SK-N-DZ (cell line): Measurements from ENCODE around the gene GPR39.

ENCODE experiments used
- DNase-seq: peaks from one replicate; pipeline ENCODE4 v3.0.0-alpha.2; 2015; ENCODE audit warnings: low spot score

GPR39 gene

GRCh38 chr2:132598536-132598935 is 181.9 kb downstream of the GPR39 start:
- DNase-seq: no peak

- DNase-seq: no peak
Measured at GRCh38 chr2:132599556-132599955, 183.0 kb downstream of the GPR39 start.

DNA sequence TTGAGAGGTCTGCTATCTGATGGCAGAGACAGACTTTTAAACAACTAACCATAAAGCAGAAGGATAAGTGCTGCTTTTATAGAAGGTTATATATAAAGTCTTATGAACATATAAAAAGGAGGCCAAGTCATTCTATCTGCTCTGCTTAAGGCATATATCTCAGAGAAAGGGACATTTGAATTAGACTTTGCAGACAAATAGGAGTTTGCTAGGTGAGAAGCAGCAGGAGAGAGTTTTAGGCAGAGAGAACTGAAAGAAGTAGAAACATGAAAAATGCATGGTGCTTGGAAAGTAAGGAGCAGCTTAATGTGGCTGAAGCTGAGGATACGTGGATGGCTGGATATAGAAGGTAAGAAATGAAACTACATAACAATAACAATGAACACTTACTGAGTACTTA is 188.0 kb downstream of the GPR39 start:
- no peak for DNase-seq

DNA sequence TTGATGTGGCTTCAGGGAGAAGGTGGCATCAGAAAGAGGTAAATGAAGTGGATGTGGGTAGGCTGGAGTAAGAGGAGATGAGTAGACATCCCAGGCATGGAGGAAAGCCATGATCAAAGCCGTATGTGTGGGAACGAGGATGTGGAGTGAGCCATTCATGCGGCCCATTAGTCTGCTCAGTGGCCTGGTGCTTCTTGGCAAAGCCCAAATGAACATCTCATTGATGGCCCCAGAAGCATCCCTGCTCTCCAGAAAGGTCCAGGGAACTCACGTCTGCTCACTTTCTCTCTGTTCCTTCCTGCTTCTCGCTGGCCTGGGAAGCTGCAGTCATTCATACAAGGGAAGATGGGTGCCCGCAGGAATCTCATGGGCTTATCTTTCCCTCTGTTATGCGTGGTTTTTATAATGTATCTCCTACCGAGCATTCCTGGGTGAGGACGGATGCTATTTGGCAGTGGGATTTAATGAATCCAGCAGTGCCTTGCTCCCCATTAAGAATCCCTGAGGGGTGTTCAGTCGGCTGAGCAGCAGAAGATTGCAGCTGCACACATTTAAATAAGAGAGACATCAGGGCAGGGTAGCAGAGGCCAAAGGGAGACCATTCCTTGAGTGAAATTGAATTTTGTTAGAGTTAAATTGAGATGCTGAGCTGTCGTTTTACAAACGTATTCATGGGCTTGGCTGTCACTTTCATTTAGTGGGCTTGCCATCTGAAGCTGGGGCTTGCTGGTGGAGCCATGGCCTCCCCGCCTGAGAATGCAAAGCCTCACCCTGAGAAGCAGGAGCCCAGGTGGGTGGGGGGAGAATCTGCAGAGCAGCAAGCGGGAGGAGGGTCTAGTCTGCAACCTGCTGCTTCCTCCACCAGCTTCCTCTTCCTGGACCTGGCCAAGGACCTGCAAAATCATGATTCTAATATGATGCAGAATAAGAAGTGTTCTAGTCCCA is 188.9 kb downstream of the GPR39 start:
- no peak for DNase-seq

DNA sequence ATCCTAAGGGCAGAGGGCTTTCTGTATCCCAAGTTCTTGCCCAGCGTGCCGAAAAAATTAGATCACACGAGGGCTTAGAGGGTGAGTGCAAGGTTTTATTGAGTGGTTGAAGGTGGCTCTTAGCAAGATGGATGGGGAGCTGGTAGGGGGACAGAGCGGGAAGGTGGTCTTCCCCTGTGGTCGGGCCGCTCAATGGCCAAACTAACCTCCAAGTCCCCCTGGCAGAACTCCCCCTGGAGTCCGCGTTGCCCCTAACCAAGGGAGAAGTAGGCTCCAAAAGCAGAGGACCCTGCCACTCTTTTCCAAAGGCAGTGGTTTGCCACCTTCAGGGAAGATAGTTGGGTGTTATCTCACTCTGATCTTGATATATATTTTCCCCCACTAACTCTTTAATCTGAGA is 190.0 kb downstream of the GPR39 start:
- DNase-seq: no peak

DNA sequence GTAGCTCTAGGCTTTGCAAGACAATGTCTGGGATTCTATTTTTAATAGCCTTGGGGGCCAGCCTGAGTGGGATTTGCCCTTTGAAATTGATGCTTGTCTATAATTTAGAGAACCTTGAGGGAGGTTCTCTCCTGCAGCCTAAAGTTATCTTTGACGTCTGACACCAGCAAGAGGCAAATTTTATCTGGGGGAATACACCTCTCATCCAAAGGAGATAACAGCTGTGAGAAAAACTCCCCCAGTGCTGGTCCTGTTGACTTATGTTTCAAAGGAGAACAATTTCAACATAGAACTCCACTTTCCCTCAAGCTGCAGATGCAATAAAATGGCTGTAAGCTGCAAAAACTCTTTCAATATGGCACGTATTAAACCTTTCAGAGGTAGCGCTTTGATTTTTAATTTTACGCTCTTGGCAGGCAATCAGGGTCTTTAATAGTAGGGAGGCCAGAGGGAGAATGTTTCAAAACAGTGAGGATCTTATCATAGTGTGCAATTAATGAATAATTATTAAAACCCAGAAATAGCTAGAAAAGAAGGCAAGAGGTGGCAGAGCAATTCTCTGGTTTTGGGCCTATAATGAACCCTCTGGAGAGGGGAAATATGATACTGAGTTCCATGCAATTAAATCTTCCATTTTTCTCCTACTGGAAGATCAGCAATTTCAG is 191.0 kb downstream of the GPR39 start:
- DNase-seq: no peak

GRCh38 chr2:132608311-132608710 is 191.7 kb downstream of the GPR39 start:
- DNase-seq: no peak

GRCh38 chr2:132609101-132609890 is 192.7 kb downstream of the GPR39 start:
- no peak for DNase-seq

- DNase-seq: no peak
Measured at GRCh38 chr2:132611719-132612118, 195.1 kb downstream of the GPR39 start.

GRCh38 chr2:132615329-132616085 is 198.9 kb downstream of the GPR39 start:
- DNase-seq: no peak

- no peak for DNase-seq
Measured at GRCh38 chr2:132617989-132618388, 201.4 kb downstream of the GPR39 start.

DNA sequence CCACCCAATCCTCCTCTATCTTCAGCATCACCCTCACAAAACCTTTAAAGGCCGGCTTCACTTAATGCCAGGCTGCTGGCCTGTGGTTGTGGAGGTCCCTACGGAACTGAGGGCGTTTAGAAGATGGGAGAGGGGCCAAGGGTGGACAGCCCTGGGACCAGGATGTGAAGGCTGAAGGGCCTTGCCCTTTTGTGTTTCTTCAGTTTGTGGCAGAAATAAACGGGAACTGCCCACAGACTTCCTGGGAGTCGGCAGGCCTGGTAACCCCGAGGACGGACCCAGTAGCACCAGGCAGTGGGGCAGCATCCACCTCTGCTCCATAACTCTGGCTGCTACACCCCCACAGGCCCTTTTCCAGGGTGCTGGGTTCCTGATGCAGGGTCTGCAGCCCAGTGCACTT is 202.1 kb downstream of the GPR39 start:
- DNase-seq: no peak

GRCh38 chr2:132620115-132620514 is 203.5 kb downstream of the GPR39 start:
- DNase-seq: no peak

DNA sequence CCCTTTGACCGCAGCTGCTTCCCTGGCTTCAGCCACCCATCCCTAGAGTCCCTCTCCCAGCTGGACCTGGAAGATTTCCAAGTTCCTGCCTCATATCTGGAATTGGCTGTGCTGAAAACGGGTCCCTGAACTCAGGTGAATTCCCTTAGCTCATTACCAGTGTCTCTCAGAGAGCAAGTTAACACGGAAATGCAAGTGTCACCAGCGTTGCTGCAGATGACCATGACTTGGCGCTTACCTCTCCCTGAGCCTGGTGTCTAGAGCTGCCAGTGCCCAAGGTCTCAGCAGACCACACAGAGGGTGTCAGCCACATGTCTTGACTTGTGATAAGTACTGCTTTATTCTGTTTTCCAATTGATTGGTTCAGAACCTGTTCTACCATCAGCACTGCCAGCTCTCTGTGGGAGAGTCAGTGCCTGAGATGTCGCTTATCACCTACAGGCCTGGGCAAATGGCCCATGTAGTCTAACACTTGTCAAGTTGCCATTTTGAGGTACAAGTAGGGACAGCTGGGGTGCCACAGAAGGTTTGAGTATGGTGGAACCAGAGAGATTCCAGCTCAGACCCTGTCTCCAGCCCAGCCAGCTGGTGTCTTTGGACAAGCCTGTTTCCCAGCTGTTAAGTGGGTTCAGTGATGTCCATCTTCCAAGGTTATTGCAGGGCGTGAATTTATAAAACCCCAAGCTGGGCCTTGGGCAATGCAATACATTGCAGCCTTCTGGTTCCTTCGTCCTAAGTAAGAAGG is 204.7 kb downstream of the GPR39 start:
- DNase-seq: no peak

GRCh38 chr2:132623096-132623839 is 206.7 kb downstream of the GPR39 start:
- no peak for DNase-seq

GRCh38 chr2:132627536-132627935 is 210.9 kb downstream of the GPR39 start:
- DNase-seq: no peak

DNA sequence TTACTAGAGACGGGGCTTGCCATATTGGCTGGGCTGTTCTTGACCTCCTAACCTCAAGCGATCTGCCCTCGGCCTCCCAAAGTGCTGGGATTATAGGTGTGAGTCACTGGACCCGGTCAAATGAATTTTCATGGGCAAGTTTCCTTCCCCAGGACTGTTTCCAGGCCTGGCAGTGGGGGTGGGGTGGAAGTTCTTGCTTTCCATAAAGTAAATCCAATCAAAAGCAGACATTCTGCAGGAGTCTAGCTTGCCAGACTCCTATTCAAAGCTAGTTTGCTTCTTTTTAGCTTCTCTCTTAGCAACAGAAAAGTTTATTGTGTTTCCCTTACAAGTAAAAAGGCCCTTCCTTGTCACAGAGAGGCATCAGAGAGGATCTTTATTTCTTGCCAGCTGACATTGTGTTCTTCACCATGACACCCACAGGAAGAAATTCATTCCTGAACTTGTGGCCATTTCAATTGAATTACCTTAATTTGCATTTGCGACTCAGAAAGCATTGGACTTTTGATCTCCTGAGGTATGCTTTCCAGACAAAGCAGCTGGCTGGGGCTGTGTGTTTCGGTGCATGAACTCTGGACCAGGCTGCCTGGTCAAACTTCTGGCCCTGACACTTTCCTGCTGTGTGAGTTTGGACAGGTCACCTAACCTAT is 215.5 kb downstream of the GPR39 start:
- no peak for DNase-seq

DNA sequence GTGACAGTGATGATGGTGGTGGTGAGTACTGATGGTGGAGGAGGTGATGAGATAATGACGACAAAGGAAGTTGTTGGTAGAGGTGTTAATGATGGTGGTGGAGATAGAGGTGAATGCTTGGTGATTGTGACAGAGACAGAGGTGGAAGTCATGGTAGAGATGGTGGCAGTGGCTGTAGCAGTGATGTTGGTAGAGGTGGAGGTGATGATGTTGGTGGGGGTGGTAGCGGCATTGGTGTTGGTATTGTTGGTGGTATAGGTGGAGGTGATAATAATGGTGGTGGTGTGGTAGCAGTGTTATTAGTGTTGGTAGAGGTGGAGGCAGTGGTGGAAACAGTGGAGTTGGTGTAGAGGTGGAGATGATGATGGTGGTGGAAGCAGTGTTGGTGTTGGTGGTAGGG is 217.0 kb downstream of the GPR39 start:
- no peak for DNase-seq

GRCh38 chr2:132636346-132636745 is 219.7 kb downstream of the GPR39 start:
- no peak for DNase-seq
